Measurements from ENCODE around the gene POU2AF3.
"Not testable (repeated sequence)": the region's sequence is repeated elsewhere in the genome, so short reads cannot be mapped to it uniquely, and the experiment has no call there.

POU2AF3 gene

GRCh38 chr11:111285189-111286091 is 12.9 kb upstream of the POU2AF3 start:
- H3K4me3 ChIP-seq (ENCODE audit: low read depth, low read length) = no peak overlapping the region
- TF ChIP-seq CTCF (IDR thresholded peaks at IDR 0.05; ENCODE audit: low read depth, low read length, missing control alignments) = no peak
- no peak for DNase-seq (ENCODE audit: low read depth)

GRCh38 chr11:111291764-111292163 is 6.6 kb upstream of the POU2AF3 start:
- no peak for TF ChIP-seq CTCF (IDR thresholded peaks at IDR 0.05; ENCODE audit: low read depth, low read length, missing control alignments)
- no peak for DNase-seq (ENCODE audit: low read depth)

DNA sequence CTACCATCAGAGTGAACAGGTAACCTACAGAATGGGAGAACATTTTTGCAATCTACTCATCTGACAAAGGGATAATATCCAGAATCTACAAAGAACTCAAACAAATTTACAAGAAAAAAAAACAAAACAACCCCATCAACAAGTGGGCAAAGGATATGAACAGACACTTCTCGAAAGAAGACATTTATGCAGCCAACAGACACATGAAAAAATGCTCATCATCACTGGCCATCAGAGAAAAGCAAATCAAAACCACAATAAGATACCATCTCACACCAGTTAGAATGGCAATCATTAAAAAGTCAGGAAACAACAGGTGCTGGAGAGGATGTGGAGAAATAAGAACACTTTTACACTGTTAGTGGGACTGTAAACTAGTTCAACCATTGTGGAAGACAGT is 5.9 kb upstream of the POU2AF3 start:
- H3K4me3 ChIP-seq (ENCODE audit: low read depth, low read length); DNase-seq (ENCODE audit: low read depth): not testable (repeated sequence)

More at GRCh38 chr11:111291764-111292163, 6.6 kb upstream of the POU2AF3 start:
- no peak overlapping the region for H3K4me3 ChIP-seq (ENCODE audit: low read depth, low read length)

DNA sequence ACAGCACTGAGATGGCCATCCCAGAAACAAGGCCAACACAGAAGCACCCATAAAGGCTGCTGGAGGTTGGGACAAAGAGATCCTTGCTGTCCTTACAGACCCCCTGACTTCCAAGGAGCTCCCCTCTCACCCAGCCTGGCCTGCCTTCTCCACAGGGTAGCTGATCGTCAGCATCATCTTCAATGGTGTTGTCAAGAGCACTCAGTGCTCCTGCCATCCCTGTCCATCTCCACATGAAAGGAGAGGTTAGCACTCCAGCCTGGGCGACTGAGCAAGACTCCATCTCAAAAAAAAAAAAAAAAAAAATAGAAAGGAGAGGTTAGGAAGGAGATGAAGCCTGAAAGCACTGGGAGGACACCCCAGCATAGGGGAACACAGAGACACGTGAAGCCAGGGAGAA is 2.1 kb upstream of the POU2AF3 start:
- TF ChIP-seq CTCF (IDR thresholded peaks at IDR 0.05; ENCODE audit: low read depth, low read length, missing control alignments) = no peak
- H3K4me3 ChIP-seq (ENCODE audit: low read depth, low read length) = no peak overlapping the region
- no peak for DNase-seq (ENCODE audit: low read depth)

- TF ChIP-seq CTCF (IDR thresholded peaks at IDR 0.05; ENCODE audit: low read depth, low read length, missing control alignments) = no peak
- no peak for DNase-seq (ENCODE audit: low read depth)
- H3K4me3 ChIP-seq (ENCODE audit: low read depth, low read length) = no peak overlapping the region
Measured at GRCh38 chr11:111297696-111298095, 650 bp upstream of the POU2AF3 start.

- no peak for DNase-seq (ENCODE audit: low read depth)
- peak overlapping the region; percentile 57 for H3K4me3 ChIP-seq (ENCODE audit: low read depth, low read length)
- peak; percentile 52 for TF ChIP-seq CTCF (IDR thresholded peaks at IDR 0.05; ENCODE audit: low read depth, low read length, missing control alignments)
Measured at GRCh38 chr11:111299101-111300026, 1.0 kb downstream of the POU2AF3 start.

DNA sequence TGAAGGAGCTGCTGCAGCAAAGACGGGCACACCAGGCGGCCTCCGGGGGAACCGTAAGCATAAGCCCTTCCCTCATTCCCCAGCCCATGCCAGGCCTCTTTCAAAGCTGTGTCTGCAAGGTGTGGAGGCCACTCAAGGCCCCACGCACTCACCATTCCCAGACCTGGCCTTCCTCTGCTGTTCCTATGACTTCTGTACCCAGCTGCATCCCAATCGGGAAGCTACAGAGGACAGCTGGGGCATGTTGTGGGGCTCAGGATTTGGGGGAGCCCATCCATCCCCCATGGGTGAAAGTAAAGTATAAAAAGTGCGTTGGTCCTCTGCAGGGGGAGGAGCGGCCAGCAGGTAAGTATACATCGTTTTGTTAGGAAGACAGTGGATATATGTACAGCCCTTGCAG is 2.2 kb downstream of the POU2AF3 start:
- DNase-seq (ENCODE audit: low read depth) = no peak
- H3K4me3 ChIP-seq (ENCODE audit: low read depth, low read length) = no peak overlapping the region
- TF ChIP-seq CTCF (IDR thresholded peaks at IDR 0.05; ENCODE audit: low read depth, low read length, missing control alignments) = no peak
